Body of pancreas (tissue), 4 donors: ENCODE data around the gene NACC1.

Experiments
- CTCF ChIP-seq, 7 experiments: fragments of 450-650 bp in 4 of 7; fragments of 200-600 bp in 3 of 7; sonication (generic) in 3 of 7; IDR thresholded peaks; one replicate each; pipeline ENCODE4 v1.5.1; 2016 to 2019; ENCODE audit warnings: antibody characterized with exemption in 7 of 7
- POLR2A ChIP-seq, 3 donors: fragments of 450-650 bp; IDR thresholded peaks; one replicate each; pipeline ENCODE4 v1.6.1; 2016; ENCODE audit warnings: antibody characterized with exemption in 3 of 3, mild to moderate bottlenecking in 2 of 3

GRCh38 chr19:13104848-13105711 is 13.0 kb upstream of the NACC1 start:
- TF ChIP-seq CTCF (IDR thresholded peaks at IDR 0.05) = no peak
- no peak for TF ChIP-seq POLR2A (IDR thresholded peaks at IDR 0.05)
